K562 (cell line): ENCODE measurements around the gene IP6K2. TPM values are rescaled to one million over a fixed set of nuclear protein-coding genes. Genes with fewer than 3 reads are reported as not detected.
A peak's percentile ranks its signal among the peaks of the same experiment; 100 is the strongest.

Source experiments
- ATAC-seq: fragments of 200-7000 bp; cut with Tn5 transposase; 3 replicates; pipeline ENCODE4 v1.9.1; 2020; ENCODE audit warnings: moderate library complexity
- BruUV-seq: library from RNA; stranded (reverse); fragments of 400-500 nt; replicated peaks from 2 replicates; lab custom pipeline; 2021; lab: Mats Ljungman, UMichigan
- CTCF ChIA-PET: fragments of 300-600 bp; formaldehyde crosslinking; extraction: SDS; loops from one replicate; lab custom pipeline; 2021; ENCODE audit warnings: low intra/inter-chr PET ratio; lab: Yijun Ruan, JAX
- POLR2A ChIA-PET: fragments of 300-600, 350-650 bp; sonication (Branson Sonifier 250); formaldehyde crosslinking; extraction: SDS; loops from one replicate; lab custom pipeline; 2021; ENCODE audit warnings: antibody characterized with exemption, inconsistent platforms; lab: Yijun Ruan, JAX
- DNase-seq, 4 experiments: peaks; one replicate each; pipeline versions ENCODE4 v3.0.0 to v3.0.0-alpha.2; 2011 to 2018; ENCODE audit warnings: low spot score in 3 of 4, mixed read lengths in 3 of 4; ENCODE audit errors: extremely low read depth in 1 of 4
- FAIRE-seq: peaks from 2 replicates; lab custom pipeline; 2011; peaks lifted over from hg19 to GRCh38; lab: Jason Lieb, UNC
- H2AFZ ChIP-seq: 2 replicates; pipeline ENCODE4 v1.6.0; 2011; ENCODE audit warnings: low read depth, low read length, control low read depth, inconsistent platforms
- H3K27ac ChIP-seq: fragments of 200-600 bp; 3 replicates; pipeline ENCODE4 v1.8.0; 2011; ENCODE audit warnings: low read depth, mild to moderate bottlenecking, control low read depth, inconsistent platforms, low read length, moderate library complexity, mixed read lengths; ENCODE audit errors: extremely low read depth
- H3K27me3 ChIP-seq, 2 experiments: fragments of 300-600 bp in 1 of 2; 2 replicates in 1 of 2; 3 replicates in 1 of 2; pipeline versions ENCODE4 v1.6.0 to v1.8.0; 2011; ENCODE audit warnings: inconsistent platforms in 2 of 2, low read length in 2 of 2, mild to moderate bottlenecking in 1 of 2, mixed read lengths in 1 of 2, moderate library complexity in 1 of 2; ENCODE audit not compliant: control insufficient read depth in 2 of 2, insufficient read depth in 2 of 2
- H3K36me3 ChIP-seq: fragments of 300-600 bp; 3 replicates; pipeline ENCODE4 v1.8.0; 2011; ENCODE audit warnings: mild to moderate bottlenecking, low read length, inconsistent platforms; ENCODE audit not compliant: control insufficient read depth, insufficient read depth
- H3K4me1 ChIP-seq, 2 experiments: fragments of 200-600 bp in 1 of 2; replicated peaks in 1 of 2; 2 replicates in 1 of 2; 3 replicates in 1 of 2; pipeline versions ENCODE4 v1.5.1 to v1.8.0; 2011; ENCODE audit warnings: inconsistent platforms in 2 of 2, low read length in 2 of 2, mild to moderate bottlenecking in 1 of 2, mixed read lengths in 1 of 2, moderate library complexity in 1 of 2; ENCODE audit not compliant: control insufficient read depth in 2 of 2, insufficient read depth in 2 of 2
- H3K4me2 ChIP-seq: 2 replicates; pipeline ENCODE4 v1.6.1; 2011; ENCODE audit warnings: low read length, control low read depth, inconsistent platforms, mixed read lengths; ENCODE audit not compliant: insufficient read depth
- H3K4me3 ChIP-seq: fragments of 200-600 bp; sonication (generic), shearing (Covaris generic); 2 replicates; pipeline ENCODE4 v1.5.1; 2016; ENCODE audit warnings: control low read depth, inconsistent platforms
- H3K79me2 ChIP-seq: fragments of 200-600 bp; 3 replicates; pipeline ENCODE4 v1.8.0; 2011; ENCODE audit warnings: low read length, inconsistent platforms; ENCODE audit not compliant: control insufficient read depth, insufficient read depth
- H3K9ac ChIP-seq, 2 experiments: 2 replicates each; pipeline versions ENCODE4 v1.6.0 to v1.6.1; 2011; ENCODE audit warnings: low read depth in 2 of 2, low read length in 2 of 2, control low read depth in 1 of 2, inconsistent platforms in 1 of 2, mild to moderate bottlenecking in 1 of 2, mixed read lengths in 1 of 2; ENCODE audit not compliant: insufficient read depth in 1 of 2
- H3K9me1 ChIP-seq: one replicate; pipeline ENCODE4 v1.6.0; 2011; ENCODE audit warnings: inconsistent platforms, mild to moderate bottlenecking, low read length, moderate library complexity; ENCODE audit not compliant: control insufficient read depth, insufficient read depth
- H3K9me3 ChIP-seq: replicated peaks from 2 replicates; pipeline ENCODE4 v1.5.1; 2011; ENCODE audit warnings: low read depth, low read length, inconsistent platforms; ENCODE audit not compliant: control insufficient read depth, insufficient read depth
- H4K20me1 ChIP-seq: replicated peaks from 2 replicates; pipeline ENCODE4 v1.6.1; 2011; ENCODE audit warnings: low read length, inconsistent platforms, mixed read lengths; ENCODE audit not compliant: control insufficient read depth, insufficient read depth
- ATF1 ChIP-seq, 2 experiments: fragments of 450-650 bp in 1 of 2; IDR thresholded peaks; 2 replicates each; pipeline ENCODE4 v1.6.1; 2016; ENCODE audit warnings: missing compliant biosample characterization in 1 of 2, missing genetic modification characterization in 1 of 2
- EGR1 ChIP-seq: fragments of 450-650 bp; conservative IDR thresholded peaks from 2 replicates; pipeline ENCODE4 v1.6.1; 2017; ENCODE audit warnings: mild to moderate bottlenecking
- SNIP1 ChIP-seq: fragments of 450-650 bp; IDR thresholded peaks from 2 replicates; pipeline ENCODE4 v1.7.1; 2017; ENCODE audit warnings: low read depth, mild to moderate bottlenecking
- SPI1 ChIP-seq: IDR thresholded peaks from 2 replicates; pipeline ENCODE4 v1.6.1; 2011; ENCODE audit warnings: low read depth, low read length, control low read depth, borderline replicate concordance
- TFAP4 ChIP-seq: sonication (generic); formaldehyde crosslinking; IDR thresholded peaks from 2 replicates; pipeline ENCODE4 v1.8.0; 2022; ENCODE audit warnings: missing genetic modification reagents, mild to moderate bottlenecking, moderate library complexity, borderline replicate concordance
- VEZF1 ChIP-seq: fragments of 200-800 bp; sonication (Bioruptor generic); IDR thresholded peaks from 2 replicates; pipeline ENCODE4 v1.6.1; 2017; ENCODE audit warnings: missing genetic modification characterization, missing compliant biosample characterization
- WGBS: fragments of 100-300 bp; shearing (Covaris generic); methylation state at CpG from one replicate; pipeline ENCODE4 v1.1.6; 2016; ENCODE audit warnings: low coverage, mixed read lengths; ENCODE audit not compliant: insufficient coverage; ENCODE audit errors: missing lambda C conversion rate; 5-methylcytosine and 5-hydroxymethylcytosine counted together
- in situ Hi-C: fragments of 300-500 bp; cut with MboI; formaldehyde crosslinking; loops from 4 replicates; pipeline ENCODE4 v1.15.0; 2018; ENCODE audit warnings: inconsistent platforms, mixed read lengths
- intact Hi-C: fragments of 100-400 bp; cut with micrococcal nuclease; formaldehyde crosslinking; loops from 2 replicates; pipeline ENCODE4 v1.14.2; 2022
- polyA plus RNA-seq, 8 experiments: library from polyadenylated mRNA; depleted of rRNA in 4 of 8; stranded (reverse) in 5 of 8; unstranded in 3 of 8; fragments of >200 nt; fragmentation: Nextera tagmentation in 2 of 8; fragmentation: Illumina TruSeq in 1 of 8; extraction: Ambion mirVana in 2 of 8; extraction: Trizol in 1 of 8; gene quantifications; 2 replicates each; pipeline versions ENCODE4 v1.2.1 to v1.2.3, GENCODE V29; 2011 to 2014; ENCODE audit warnings: inconsistent platforms in 1 of 8, missing spikeins in 1 of 8
- total RNA-seq, 7 experiments: library from RNA; depleted of rRNA in 6 of 7; stranded (reverse); fragments of >200 nt in 6 of 7; fragmentation: Illumina TruSeq in 2 of 7; extraction: Trizol in 2 of 7; gene quantifications; 2 replicates each; pipeline versions ENCODE4 v1.2.1 to v1.2.3, GENCODE V29; 2011 to 2021; ENCODE audit warnings: low replicate concordance in 1 of 7

The IP6K2 gene
- total and polyA plus RNA-seq, 9 of the 15 experiments (the other 6 are each of a cell fraction or from before 2014, with no cell fraction given) = 19.6 to 78.1 (median 48.0) TPM

GRCh38 chr3:48684480-48685143 lies 32.4 kb downstream of the IP6K2 start:
- H2AFZ ChIP-seq = peak overlapping the region; percentile 39; the same call in 1 of the 2 replicates
- TF ChIP-seq VEZF1 (CRISPR knock-in tag) (peak; percentile 51), SPI1 (peak; percentile 88), SNIP1 (no peak), EGR1 (0 out of 2 replicates have a peak, but pooled peaks have one; percentile 19), TFAP4 (peak; percentile 95), ATF1 (CRISPR knock-in tag; IDR thresholded peaks at IDR 0.05) (no peak), ATF1 (tag; IDR thresholded peaks at IDR 0.05) (no peak)
- peak overlapping the region; percentile 59 to 87 for H3K9ac ChIP-seq
- ChIA-PET POLR2A (interaction anchor here (0.6 to 1.7 kb wide), 7 partner anchors 9 to 956 kb away, joined by 3 to 7 read pairs (median 3); no protein-coding TSS in a partner anchor), CTCF (interaction anchor here (0.6 to 1.1 kb wide), 2 partner anchors 49 to 267 kb away, joined by 3 read pairs; partner anchors contain the start of gene SLC26A6)
- H3K79me2 ChIP-seq = peaks cover 27% of the 10 kb centered on the region
- no peaks in the 10 kb centered on the region for H3K9me3 ChIP-seq
- H3K4me1 ChIP-seq = peaks cover 21 to 30% of the 10 kb centered on the region in 2 experiments; a peak in 4 of 5 replicates
- in situ Hi-C loops (no loop called here), intact Hi-C loops (no loop called here)
- BruUV-seq = no TSS peak
- DNase-seq = peak; percentile 38 to 53 (median 46)
- peaks cover 13% of the 10 kb centered on the region; the same call in 1 of the 2 replicates for H4K20me1 ChIP-seq
- no peaks in the 10 kb centered on the region for H3K27me3 ChIP-seq
- peak overlapping the region; percentile 54; the same call in 2 of the 3 replicates for H3K27ac ChIP-seq
- H3K4me3 ChIP-seq = peak overlapping the region; percentile 88
- peak overlapping the region; percentile 91 for H3K4me2 ChIP-seq
- FAIRE-seq = peak; percentile 69
- no peaks in the 10 kb centered on the region for H3K9me1 ChIP-seq
- 11% methylated on average over 3 of the region's 7 CpGs for whole genome bisulfite sequencing
- peak; percentile 13 for ATAC-seq
- peaks cover 67% of the 10 kb centered on the region for H3K36me3 ChIP-seq
